HepG2 (cell line): ENCODE results near the gene TNFAIP8L3. TPM values are rescaled to one million over a fixed set of nuclear protein-coding genes. Genes with fewer than 3 reads are reported as not detected.

Experiments
- ATF7-NPFF ChIP-seq: sonication (generic); formaldehyde crosslinking; IDR thresholded peaks from 2 replicates; pipeline ENCODE4 v1.8.1; 2023; ENCODE audit warnings: mild to moderate bottlenecking, low read depth, missing genetic modification reagents, moderate library complexity
- HES4 ChIP-seq: sonication (generic); formaldehyde crosslinking; IDR thresholded peaks from 2 replicates; pipeline ENCODE4 v1.9.0; 2021; ENCODE audit warnings: mild to moderate bottlenecking, missing genetic modification reagents, borderline replicate concordance
- HOMEZ ChIP-seq: IDR thresholded peaks from 2 replicates; pipeline ENCODE4 v1.6.1; 2016; ENCODE audit warnings: low read depth
- KDM5B ChIP-seq: sonication (generic); formaldehyde crosslinking; IDR thresholded peaks from 2 replicates; pipeline ENCODE4 v1.4.0; 2020; ENCODE audit warnings: missing genetic modification reagents, mild to moderate bottlenecking, borderline replicate concordance
- KIAA2018 ChIP-seq: sonication (generic); formaldehyde crosslinking; IDR thresholded peaks from 2 replicates; pipeline ENCODE4 v1.5.0; 2020; ENCODE audit warnings: mild to moderate bottlenecking, missing genetic modification reagents, borderline replicate concordance
- PHF20 ChIP-seq: sonication (generic); formaldehyde crosslinking; IDR thresholded peaks from 2 replicates; pipeline ENCODE4 v1.5.0; 2020; ENCODE audit warnings: mild to moderate bottlenecking, missing genetic modification reagents
- ZBTB34 ChIP-seq: sonication (generic); formaldehyde crosslinking; IDR thresholded peaks from 2 replicates; pipeline ENCODE4 v1.8.0; 2022; ENCODE audit warnings: mild to moderate bottlenecking, missing genetic modification reagents
- polyA plus RNA-seq, 8 experiments: library from polyadenylated mRNA; depleted of rRNA in 3 of 8; stranded (reverse) in 7 of 8; unstranded in 1 of 8; fragments of >200 nt; fragmentation: Illumina TruSeq in 4 of 8; extraction: Trizol in 4 of 8; gene quantifications; 2 replicates each; pipeline versions ENCODE4 v1.2.1 to v1.2.3, GENCODE V29; 2011 to 2016; ENCODE audit warnings: low read depth in 4 of 8, missing spikeins in 1 of 8, mixed read lengths in 1 of 8; ENCODE audit not compliant: insufficient read depth in 1 of 8
- total RNA-seq, 5 experiments: library from RNA; depleted of rRNA; stranded (reverse); fragments of >200 nt; fragmentation: Illumina TruSeq; extraction: Trizol; gene quantifications; 2 replicates each; pipeline ENCODE4 v1.2.3, GENCODE V29; 2016; ENCODE audit warnings: low read depth in 1 of 5

The TNFAIP8L3 gene
- total and polyA plus RNA-seq, 2 of the 13 experiments (the other 11 are each of a cell fraction or from before 2014, with no cell fraction given), result 0.15 to 4.0 TPM

GRCh38 chr15:51074926-51075325 lies 19.8 kb downstream of the TNFAIP8L3 start (continued):
- no peak for TF ChIP-seq PHF20
- no peak for TF ChIP-seq ZBTB34 (CRISPR knock-in tag)
- TF ChIP-seq KIAA2018 (CRISPR knock-in tag), result no peak
- no peak for TF ChIP-seq HOMEZ (CRISPR knock-in tag)
- TF ChIP-seq ATF7-NPFF (CRISPR knock-in tag), result no peak
- no peak for TF ChIP-seq KDM5B (CRISPR knock-in tag)
- TF ChIP-seq HES4 (CRISPR knock-in tag), result no peak
